Smooth muscle cell (in vitro differentiated cells): ENCODE data around the gene KHK. TPM values are rescaled to one million over a fixed set of nuclear protein-coding genes. Genes with fewer than 3 reads are reported as not detected.

Source experiments
- DNase-seq: peaks from one replicate; lab custom pipeline; 2025; ENCODE audit not compliant: unreplicated experiment; lab: John Stamatoyannopoulos, UW
- H2AFZ ChIP-seq: fragments of 200-600 bp; sonication (generic); 2 replicates; pipeline ENCODE4 v1.6.0; 2016; ENCODE audit warnings: antibody characterized with exemption, low read depth, mild to moderate bottlenecking
- H3F3A ChIP-seq: fragments of 200-600 bp; sonication (generic); 2 replicates; pipeline ENCODE4 v1.6.0; 2017; ENCODE audit warnings: antibody characterized with exemption, low read depth
- H3K27ac ChIP-seq: fragments of 200-600 bp; sonication (generic); 2 replicates; pipeline ENCODE4 v1.5.1; 2016; ENCODE audit warnings: low read depth, mild to moderate bottlenecking
- H3K27me3 ChIP-seq: fragments of 200-600 bp; sonication (generic); 2 replicates; pipeline ENCODE4 v1.6.1; 2016; ENCODE audit warnings: low read depth, mild to moderate bottlenecking
- H3K36me3 ChIP-seq: fragments of 200-600 bp; sonication (generic); 2 replicates; pipeline ENCODE4 v1.5.1; 2016; ENCODE audit warnings: low read depth
- H3K4me1 ChIP-seq: fragments of 200-600 bp; sonication (generic); 2 replicates; pipeline ENCODE4 v1.5.1; 2016; ENCODE audit warnings: low read depth
- H3K4me2 ChIP-seq: fragments of 200-600 bp; sonication (generic); 2 replicates; pipeline ENCODE4 v1.6.0; 2016; ENCODE audit warnings: mild to moderate bottlenecking
- H3K4me3 ChIP-seq: fragments of 200-600 bp; sonication (generic); 2 replicates; pipeline ENCODE4 v1.5.1; 2016; ENCODE audit warnings: mild to moderate bottlenecking
- H3K79me2 ChIP-seq: fragments of 200-600 bp; sonication (generic); 2 replicates; pipeline ENCODE4 v1.6.0; 2016; ENCODE audit warnings: low read depth, mild to moderate bottlenecking
- H3K9ac ChIP-seq: fragments of 200-600 bp; sonication (generic); 2 replicates; pipeline ENCODE4 v1.6.0; 2016; ENCODE audit warnings: low read depth
- H3K9me3 ChIP-seq: fragments of 200-600 bp; sonication (generic); replicated peaks from 2 replicates; pipeline ENCODE4 v1.5.1; 2016; ENCODE audit warnings: low read depth
- H4K20me1 ChIP-seq: fragments of 200-600 bp; sonication (generic); 2 replicates; pipeline ENCODE4 v1.6.0; 2016; ENCODE audit warnings: low read depth
- CTCF ChIP-seq: fragments of 200-600 bp; sonication (generic); IDR thresholded peaks from 2 replicates; pipeline ENCODE4 v1.5.1; 2017; ENCODE audit warnings: borderline replicate concordance, mild to moderate bottlenecking, antibody characterized with exemption; ENCODE audit not compliant: insufficient read depth, poor library complexity, severe bottlenecking
- WGBS: methylation state at CpG from one replicate; pipeline ENCODE4 v1.1.7; 2016; ENCODE audit warnings: low lambda C conversion rate; 5-methylcytosine and 5-hydroxymethylcytosine counted together
- polyA plus RNA-seq: library from polyadenylated mRNA; unstranded; fragments of >200 nt; fragmentation: Nextera tagmentation; extraction: Ambion mirVana; gene quantifications from 2 replicates; pipeline ENCODE4 v1.2.1, GENCODE V29; 2016
- total RNA-seq: library from RNA; depleted of rRNA; stranded (reverse); fragments of >200 nt; gene quantifications from 2 replicates; pipeline ENCODE4 v1.2.3, GENCODE V29; 2014

Gene KHK
- total and polyA plus RNA-seq, 2 experiments from 2014 or later: 0.27 to 1.6 TPM

DNA sequence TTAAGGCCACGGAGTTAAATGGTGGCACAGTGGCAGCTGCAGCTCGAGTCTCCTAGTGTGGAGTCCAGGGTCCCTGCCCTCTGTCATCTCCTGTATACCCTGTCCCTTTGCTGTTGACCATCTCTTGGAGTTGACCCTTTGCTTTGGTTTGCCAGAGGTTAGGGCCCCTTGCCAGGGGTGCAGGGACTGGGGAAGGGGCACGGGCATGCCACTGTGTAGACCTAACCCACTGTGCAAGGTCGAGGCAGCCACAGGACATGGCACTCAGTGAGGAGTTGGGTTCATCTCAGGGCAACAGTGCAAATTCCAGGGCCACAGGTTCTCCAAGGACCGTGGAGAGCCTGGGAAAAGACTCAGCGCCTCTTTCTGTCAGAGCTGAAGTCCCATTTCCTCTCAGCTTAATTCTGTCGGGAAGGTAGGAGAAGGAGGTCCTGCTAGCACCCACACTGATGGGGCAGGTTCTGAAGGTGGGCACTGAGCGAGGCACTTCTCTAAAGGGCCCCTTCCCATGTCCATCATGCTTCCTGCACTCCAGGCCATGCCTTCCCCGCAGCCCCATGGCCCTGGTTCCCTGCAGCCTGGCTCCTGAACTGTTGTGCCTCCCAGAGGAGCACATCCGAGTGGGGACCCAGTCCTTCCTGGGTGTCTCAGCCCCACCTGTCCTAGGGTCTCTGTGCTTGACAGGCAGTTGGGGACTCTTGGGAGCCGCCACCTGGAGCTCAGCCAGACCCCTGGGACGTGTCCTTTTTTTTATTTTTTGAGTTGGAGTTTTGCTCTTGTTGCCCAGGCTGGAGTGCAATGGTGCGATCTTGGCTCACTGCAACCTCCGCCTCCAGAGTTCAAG is 2.8 kb downstream of the KHK start:
- Histone ChIP-seq H3K27ac (no peak overlapping the region), H3K36me3 (no peaks in the 10 kb centered on the region), H3K27me3 (no peaks in the 10 kb centered on the region), H3K4me1 (peaks cover 10% of the 10 kb centered on the region), H4K20me1 (peaks cover 2% of the 10 kb centered on the region), H2AFZ (no peak overlapping the region), H3K4me3 (no peak overlapping the region), H3K9ac (no peak overlapping the region), H3K9me3 (no peaks in the 10 kb centered on the region), H3K4me2 (no peak overlapping the region), H3K79me2 (no peaks in the 10 kb centered on the region), H3F3A (peaks cover 12% of the 10 kb centered on the region)
- 94% methylated on average over 14 of the region's 14 CpGs for WGBS
- no peak for DNase-seq
- TF ChIP-seq CTCF: no peak

DNA sequence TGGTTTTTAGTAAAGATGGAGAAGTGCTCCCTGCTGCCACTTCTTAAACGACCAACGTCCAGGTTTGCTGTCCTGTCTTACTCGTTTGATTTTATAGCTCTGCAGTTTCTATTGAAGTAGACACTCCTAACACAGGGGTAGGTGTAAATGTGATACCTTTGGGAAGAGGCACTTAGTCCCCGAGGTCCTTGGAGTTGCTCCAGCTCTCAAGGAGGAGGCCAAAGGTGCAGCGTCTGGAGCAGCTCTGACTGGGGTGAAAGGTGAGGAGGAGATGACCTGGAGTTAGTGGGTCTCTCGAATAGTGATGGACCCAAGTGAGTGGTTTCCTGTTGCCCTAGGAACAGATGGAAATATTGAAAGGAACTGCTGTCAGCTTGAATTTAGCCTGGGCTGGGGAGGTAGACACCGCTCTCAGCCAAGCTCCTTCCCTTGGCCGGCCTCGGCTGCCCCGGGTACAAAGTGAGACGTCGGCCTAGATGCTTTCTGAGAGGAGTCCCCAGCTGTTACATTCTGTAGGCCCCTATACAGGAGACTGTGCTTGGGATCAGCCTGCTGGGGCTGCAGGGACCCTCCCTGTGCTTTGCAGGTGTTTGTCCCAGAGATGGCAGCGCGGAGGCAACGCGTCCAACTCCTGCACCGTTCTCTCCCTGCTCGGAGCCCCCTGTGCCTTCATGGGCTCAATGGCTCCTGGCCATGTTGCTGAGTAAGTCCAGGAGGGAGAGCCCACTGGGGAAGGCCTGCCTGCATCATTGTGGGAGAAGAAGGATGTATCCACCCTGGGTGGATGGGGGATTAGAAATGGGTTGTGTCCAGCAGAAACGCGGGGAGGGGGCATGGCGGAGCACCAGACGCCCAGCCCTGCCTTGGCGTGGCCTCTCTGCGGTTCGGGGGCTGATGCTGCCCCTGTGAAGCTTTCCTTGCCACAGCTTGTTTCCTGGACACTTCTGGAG is 5.4 kb downstream of the KHK start:
- Histone ChIP-seq H2AFZ (no peak overlapping the region), H3K9me3 (no peaks in the 10 kb centered on the region), H3K36me3 (no peaks in the 10 kb centered on the region), H3F3A (no peaks in the 10 kb centered on the region), H4K20me1 (no peaks in the 10 kb centered on the region), H3K4me1 (peaks cover 1% of the 10 kb centered on the region), H3K27ac (no peak overlapping the region), H3K79me2 (no peaks in the 10 kb centered on the region), H3K9ac (no peak overlapping the region), H3K4me3 (no peak overlapping the region), H3K27me3 (no peaks in the 10 kb centered on the region), H3K4me2 (no peak overlapping the region)
- TF ChIP-seq CTCF: no peak
- 84% methylated on average over 25 of the region's 25 CpGs for WGBS
- no peak for DNase-seq

GRCh38 chr2:27092696-27093429 is 6.3 kb downstream of the KHK start:
- no peak for DNase-seq
- H3F3A ChIP-seq: no peaks in the 10 kb centered on the region
- 69% methylated on average over 10 of the region's 10 CpGs for WGBS
- no peaks in the 10 kb centered on the region for H4K20me1 ChIP-seq
- H3K4me1 ChIP-seq: no peaks in the 10 kb centered on the region
- H3K9me3 ChIP-seq: no peaks in the 10 kb centered on the region
- H3K36me3 ChIP-seq: no peaks in the 10 kb centered on the region
- H3K9ac ChIP-seq: no peak overlapping the region
- no peaks in the 10 kb centered on the region for H3K27me3 ChIP-seq
- no peak overlapping the region for H2AFZ ChIP-seq
- no peaks in the 10 kb centered on the region for H3K79me2 ChIP-seq
- H3K27ac ChIP-seq: no peak overlapping the region
- no peak overlapping the region for H3K4me3 ChIP-seq
- no peak overlapping the region for H3K4me2 ChIP-seq
- no peak for TF ChIP-seq CTCF
